Measurements from ENCODE around the gene TMEM255B.

The TMEM255B gene

GRCh38 chr13:113840541-113841352 lies 81.7 kb downstream of the TMEM255B start:
- Histone ChIP-seq H4K91ac (ENCODE audit: low read length) (peak overlapping the region; percentile 28), H2BK15ac (ENCODE audit: low read depth, poor library complexity, severe bottlenecking) (no peak overlapping the region), H3K9me3 (ENCODE audit: control insufficient read depth, low read length) (no peaks in the 10 kb centered on the region), H3K79me1 (replicated peaks; ENCODE audit: low read length, poor library complexity, severe bottlenecking) (peaks cover 23% of the 10 kb centered on the region), H2BK5ac (ENCODE audit: low read depth, low read length, poor library complexity, severe bottlenecking) (no peak overlapping the region), H2AFZ (ENCODE audit: low read depth, low read length) (no peak overlapping the region), H2AK5ac (ENCODE audit: low read length, severe bottlenecking) (peak overlapping the region; percentile 2), H4K8ac (ENCODE audit: low read length) (no peak overlapping the region), H3K27me3 (ENCODE audit: control insufficient read depth in 1 of 2, insufficient read depth in 1 of 2, low read length in 2 of 2) (no peaks in the 10 kb centered on the region), H3K4ac (ENCODE audit: low read depth in 1 of 2, low read length in 2 of 2) (peak overlapping the region in 1 of 2 experiments; percentile 80), H3K36me3 (ENCODE audit: control insufficient read depth in 1 of 2, insufficient read depth in 2 of 2, low read depth in 1 of 2, low read length in 2 of 2) (peaks cover 53 to 63% of the 10 kb centered on the region in 2 experiments), H2BK12ac (ENCODE audit: low read length in 2 of 2) (peak overlapping the region in 1 of 2 experiments; percentile 59), H3K9ac (ENCODE audit: low read length) (peak overlapping the region; percentile 95), H3K18ac (ENCODE audit: low read depth in 1 of 2, low read length in 2 of 2) (peak overlapping the region; percentile 29 to 61), H3K27ac (ENCODE audit: low read length, poor library complexity, severe bottlenecking) (peak overlapping the region; percentile 0), H3K14ac (ENCODE audit: low read length in 2 of 2) (peak overlapping the region in 1 of 2 experiments; percentile 39), H3K4me2 (ENCODE audit: low read length, poor library complexity, severe bottlenecking) (no peak overlapping the region), H2BK120ac (ENCODE audit: low read depth, low read length) (no peak overlapping the region), H3K4me1 (ENCODE audit: control insufficient read depth, insufficient read depth, low read depth, low read length) (peaks cover 53% of the 10 kb centered on the region), H3K23ac (ENCODE audit: low read length in 2 of 2) (peak overlapping the region in 1 of 2 experiments; percentile 73), H3K4me3 (ENCODE audit: insufficient read depth in 1 of 2, low read depth in 1 of 2, low read length in 2 of 2) (peak overlapping the region in 1 of 2 experiments; percentile 29)
- no peak for DNase-seq
- 92% methylated on average over 35 of the region's 35 CpGs for WGBS

- Histone ChIP-seq H3K4me3 (ENCODE audit: insufficient read depth in 1 of 2, low read depth in 1 of 2, low read length in 2 of 2) (no peak overlapping the region), H3K27ac (ENCODE audit: low read length, poor library complexity, severe bottlenecking) (no peak overlapping the region), H2AK5ac (ENCODE audit: low read length, severe bottlenecking) (no peak overlapping the region), H3K4me1 (ENCODE audit: control insufficient read depth, insufficient read depth, low read depth, low read length) (peaks cover 55% of the 10 kb centered on the region), H3K4ac (ENCODE audit: low read depth in 1 of 2, low read length in 2 of 2) (no peak overlapping the region), H2AFZ (ENCODE audit: low read depth, low read length) (no peak overlapping the region), H2BK15ac (ENCODE audit: low read depth, poor library complexity, severe bottlenecking) (no peak overlapping the region), H3K36me3 (ENCODE audit: control insufficient read depth in 1 of 2, insufficient read depth in 2 of 2, low read depth in 1 of 2, low read length in 2 of 2) (peaks cover 59 to 69% of the 10 kb centered on the region in 2 experiments), H2BK120ac (ENCODE audit: low read depth, low read length) (no peak overlapping the region), H3K9me3 (ENCODE audit: control insufficient read depth, low read length) (no peaks in the 10 kb centered on the region), H3K18ac (ENCODE audit: low read depth in 1 of 2, low read length in 2 of 2) (no peak overlapping the region), H3K23ac (ENCODE audit: low read length in 2 of 2) (no peak overlapping the region), H4K8ac (ENCODE audit: low read length) (no peak overlapping the region), H3K79me1 (replicated peaks; ENCODE audit: low read length, poor library complexity, severe bottlenecking) (peaks cover 23% of the 10 kb centered on the region), H3K27me3 (ENCODE audit: control insufficient read depth in 1 of 2, insufficient read depth in 1 of 2, low read length in 2 of 2) (no peaks in the 10 kb centered on the region), H3K4me2 (ENCODE audit: low read length, poor library complexity, severe bottlenecking) (no peak overlapping the region), H3K9ac (ENCODE audit: low read length) (no peak overlapping the region), H3K14ac (ENCODE audit: low read length in 2 of 2) (no peak overlapping the region), H4K91ac (ENCODE audit: low read length) (no peak overlapping the region), H2BK5ac (ENCODE audit: low read depth, low read length, poor library complexity, severe bottlenecking) (no peak overlapping the region), H2BK12ac (ENCODE audit: low read length in 2 of 2) (no peak overlapping the region)
- no peak for DNase-seq
- WGBS = 90% methylated on average over 15 of the region's 15 CpGs
Observed at GRCh38 chr13:113841353-113841650, 82.3 kb downstream of the TMEM255B start.

- no peaks in the 10 kb centered on the region for H3K27me3 ChIP-seq (ENCODE audit: control insufficient read depth in 1 of 2, insufficient read depth in 1 of 2, low read length in 2 of 2)
- 94% methylated on average over 28 of the region's 29 CpGs for WGBS
- no peak for DNase-seq
- H3K4me2 ChIP-seq (ENCODE audit: low read length, poor library complexity, severe bottlenecking) = no peak overlapping the region
- H3K14ac ChIP-seq (ENCODE audit: low read length in 2 of 2) = no peak overlapping the region
- H3K4me1 ChIP-seq (ENCODE audit: control insufficient read depth, insufficient read depth, low read depth, low read length) = peaks cover 53% of the 10 kb centered on the region
- no peak overlapping the region for H2BK12ac ChIP-seq (ENCODE audit: low read length in 2 of 2)
- H2BK5ac ChIP-seq (ENCODE audit: low read depth, low read length, poor library complexity, severe bottlenecking) = no peak overlapping the region
- H3K9me3 ChIP-seq (ENCODE audit: control insufficient read depth, low read length) = no peaks in the 10 kb centered on the region
- H3K36me3 ChIP-seq (ENCODE audit: control insufficient read depth in 1 of 2, insufficient read depth in 2 of 2, low read depth in 1 of 2, low read length in 2 of 2) = peaks cover 71 to 80% of the 10 kb centered on the region in 2 experiments
- H3K23ac ChIP-seq (ENCODE audit: low read length in 2 of 2) = no peak overlapping the region
- no peak overlapping the region for H2AFZ ChIP-seq (ENCODE audit: low read depth, low read length)
- H3K79me1 ChIP-seq (replicated peaks; ENCODE audit: low read length, poor library complexity, severe bottlenecking) = peaks cover 30% of the 10 kb centered on the region
- H2AK5ac ChIP-seq (ENCODE audit: low read length, severe bottlenecking) = no peak overlapping the region
- H4K8ac ChIP-seq (ENCODE audit: low read length) = no peak overlapping the region
- no peak overlapping the region for H3K4me3 ChIP-seq (ENCODE audit: insufficient read depth in 1 of 2, low read depth in 1 of 2, low read length in 2 of 2)
- H3K4ac ChIP-seq (ENCODE audit: low read depth in 1 of 2, low read length in 2 of 2) = no peak overlapping the region
- no peak overlapping the region for H2BK120ac ChIP-seq (ENCODE audit: low read depth, low read length)
- H3K18ac ChIP-seq (ENCODE audit: low read depth in 1 of 2, low read length in 2 of 2) = no peak overlapping the region
- H2BK15ac ChIP-seq (ENCODE audit: low read depth, poor library complexity, severe bottlenecking) = no peak overlapping the region
- no peak overlapping the region for H3K9ac ChIP-seq (ENCODE audit: low read length)
- H4K91ac ChIP-seq (ENCODE audit: low read length) = no peak overlapping the region
- H3K27ac ChIP-seq (ENCODE audit: low read length, poor library complexity, severe bottlenecking) = no peak overlapping the region
Observed at GRCh38 chr13:113842336-113843062, 83.5 kb downstream of the TMEM255B start.

GRCh38 chr13:113843063-113843654 lies 84.1 kb downstream of the TMEM255B start:
- no peak overlapping the region for H3K9ac ChIP-seq (ENCODE audit: low read length)
- no peak overlapping the region for H3K23ac ChIP-seq (ENCODE audit: low read length in 2 of 2)
- WGBS = 95% methylated on average over 28 of the region's 30 CpGs
- H3K4me2 ChIP-seq (ENCODE audit: low read length, poor library complexity, severe bottlenecking) = no peak overlapping the region
- no peak overlapping the region for H3K27ac ChIP-seq (ENCODE audit: low read length, poor library complexity, severe bottlenecking)
- H3K4me1 ChIP-seq (ENCODE audit: control insufficient read depth, insufficient read depth, low read depth, low read length) = peaks cover 51% of the 10 kb centered on the region
- no peak overlapping the region for H2BK12ac ChIP-seq (ENCODE audit: low read length in 2 of 2)
- H2BK5ac ChIP-seq (ENCODE audit: low read depth, low read length, poor library complexity, severe bottlenecking) = no peak overlapping the region
- no peak overlapping the region for H2AFZ ChIP-seq (ENCODE audit: low read depth, low read length)
- no peak overlapping the region for H3K4ac ChIP-seq (ENCODE audit: low read depth in 1 of 2, low read length in 2 of 2)
- H3K36me3 ChIP-seq (ENCODE audit: control insufficient read depth in 1 of 2, insufficient read depth in 2 of 2, low read depth in 1 of 2, low read length in 2 of 2) = peaks cover 77 to 86% of the 10 kb centered on the region in 2 experiments
- no peak overlapping the region for H3K18ac ChIP-seq (ENCODE audit: low read depth in 1 of 2, low read length in 2 of 2)
- no peak overlapping the region for H2BK15ac ChIP-seq (ENCODE audit: low read depth, poor library complexity, severe bottlenecking)
- H3K9me3 ChIP-seq (ENCODE audit: control insufficient read depth, low read length) = no peaks in the 10 kb centered on the region
- H3K27me3 ChIP-seq (ENCODE audit: control insufficient read depth in 1 of 2, insufficient read depth in 1 of 2, low read length in 2 of 2) = no peaks in the 10 kb centered on the region
- H4K8ac ChIP-seq (ENCODE audit: low read length) = no peak overlapping the region
- no peak for DNase-seq
- no peak overlapping the region for H4K91ac ChIP-seq (ENCODE audit: low read length)
- H2AK5ac ChIP-seq (ENCODE audit: low read length, severe bottlenecking) = no peak overlapping the region
- no peak overlapping the region for H3K14ac ChIP-seq (ENCODE audit: low read length in 2 of 2)
- peaks cover 32% of the 10 kb centered on the region for H3K79me1 ChIP-seq (replicated peaks; ENCODE audit: low read length, poor library complexity, severe bottlenecking)
- no peak overlapping the region for H2BK120ac ChIP-seq (ENCODE audit: low read depth, low read length)
- no peak overlapping the region for H3K4me3 ChIP-seq (ENCODE audit: insufficient read depth in 1 of 2, low read depth in 1 of 2, low read length in 2 of 2)
